HCT116 (cell line): ENCODE measurements around the gene PIGC.

ENCODE experiments used
- JUND ChIP-seq: IDR thresholded peaks from 2 replicates; pipeline ENCODE4 v1.6.1; 2012
- MAX ChIP-seq: IDR thresholded peaks from 2 replicates; pipeline ENCODE4 v1.6.1; 2012

- TF ChIP-seq JUND, result no peak
- no peak for TF ChIP-seq MAX
Measured at GRCh38 chr1:172430128-172430454, 13.8 kb downstream of the PIGC start.
